Measurements from ENCODE around the gene AADAC. TPM values are rescaled to one million over a fixed set of nuclear protein-coding genes. Genes with fewer than 3 reads are reported as not detected.

AADAC gene
- total RNA-seq, 6 experiments from 2014 or later = not detected

DNA sequence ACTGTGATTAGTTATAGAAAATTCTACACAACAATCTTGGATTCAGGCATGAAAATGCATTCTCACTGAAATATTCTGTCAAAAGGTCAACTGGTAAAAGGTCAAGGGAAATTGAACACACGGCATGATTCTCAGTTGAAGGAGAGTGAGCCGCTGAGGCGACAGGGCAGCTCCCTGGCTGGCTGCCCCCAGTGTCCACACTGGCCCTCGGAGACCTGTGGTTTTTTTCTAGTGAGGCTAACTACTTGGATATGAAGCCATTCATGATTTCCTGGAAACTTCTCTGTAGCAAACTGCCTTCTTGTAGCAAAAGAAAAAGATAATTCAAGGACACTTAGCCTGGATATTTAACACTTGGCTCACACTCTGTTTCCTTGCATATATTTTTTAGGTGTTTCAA, 43.0 kb upstream of the AADAC start:
- TF ChIP-seq CTCF (IDR thresholded peaks at IDR 0.05) = no peak
- H3K4me3 Mint-ChIP-seq = no peak overlapping the region
- no peaks in the 10 kb centered on the region for H3K27me3 Mint-ChIP-seq (ENCODE audit: insufficient read depth)
- peaks cover 28% of the 10 kb centered on the region for H3K4me1 Mint-ChIP-seq (ENCODE audit: low read depth)
- DNase-seq = no peak
- no peaks in the 10 kb centered on the region for H3K9me3 Mint-ChIP-seq
- H3K27ac Mint-ChIP-seq = no peak overlapping the region
- no peaks in the 10 kb centered on the region for H3K36me3 Mint-ChIP-seq (ENCODE audit: low read depth)

- no peak overlapping the region for H3K4me3 Mint-ChIP-seq
- no peaks in the 10 kb centered on the region for H3K36me3 Mint-ChIP-seq (ENCODE audit: low read depth)
- H3K4me1 Mint-ChIP-seq (ENCODE audit: low read depth) = peaks cover 11% of the 10 kb centered on the region
- DNase-seq = no peak
- H3K27me3 Mint-ChIP-seq (ENCODE audit: insufficient read depth) = no peaks in the 10 kb centered on the region
- TF ChIP-seq CTCF (IDR thresholded peaks at IDR 0.05) = no peak
- H3K27ac Mint-ChIP-seq = no peak overlapping the region
- H3K9me3 Mint-ChIP-seq = no peaks in the 10 kb centered on the region
These were observed 41.0 kb upstream of the AADAC start for GRCh38 chr3:151772825-151773480.

DNA sequence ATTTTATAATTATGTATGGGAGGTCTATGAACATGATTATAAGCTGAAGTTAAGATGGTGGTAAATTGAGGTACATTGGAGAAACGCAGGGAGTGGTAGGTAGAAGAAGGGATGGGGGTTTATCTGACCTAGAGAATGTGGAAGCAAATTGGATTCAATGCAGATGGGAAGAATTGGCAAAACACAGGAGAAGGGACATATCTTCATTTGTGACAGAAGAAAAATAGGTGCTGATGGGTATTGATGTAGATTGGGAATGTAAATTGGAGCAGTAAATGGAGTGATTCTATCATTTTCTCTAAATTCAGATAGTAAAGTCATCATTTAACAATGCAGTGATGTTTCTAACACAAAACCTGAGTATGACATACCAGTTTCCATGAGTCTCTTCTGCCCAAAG, 39.7 kb upstream of the AADAC start:
- Mint-ChIP-seq H3K27me3 (ENCODE audit: insufficient read depth) (no peaks in the 10 kb centered on the region), H3K4me3 (no peak overlapping the region), H3K9me3 (no peaks in the 10 kb centered on the region), H3K4me1 (ENCODE audit: low read depth) (peaks cover 11% of the 10 kb centered on the region), H3K27ac (no peak overlapping the region), H3K36me3 (ENCODE audit: low read depth) (no peaks in the 10 kb centered on the region)
- DNase-seq = no peak
- no peak for TF ChIP-seq CTCF (IDR thresholded peaks at IDR 0.05)

DNA sequence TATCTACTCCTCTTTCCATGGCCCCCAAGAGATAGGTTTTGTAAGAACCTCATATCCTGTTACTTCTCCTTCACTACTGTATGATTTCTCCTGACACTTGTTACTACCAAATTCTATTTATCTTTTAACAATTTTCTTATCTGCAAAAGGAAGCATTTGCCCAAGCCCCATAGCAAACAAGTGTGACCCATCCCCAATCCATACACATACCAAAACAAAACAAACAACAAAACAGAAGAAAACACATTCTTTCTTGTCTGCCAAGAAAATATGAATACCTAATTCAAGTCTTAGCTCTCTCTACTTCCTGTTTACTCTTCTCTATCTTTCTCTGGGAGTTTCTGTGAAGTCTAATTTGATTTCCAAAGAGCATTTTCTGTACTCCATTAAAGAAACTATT, 39.0 kb upstream of the AADAC start:
- Mint-ChIP-seq H3K27ac (no peak overlapping the region), H3K36me3 (ENCODE audit: low read depth) (no peaks in the 10 kb centered on the region), H3K9me3 (no peaks in the 10 kb centered on the region), H3K4me3 (no peak overlapping the region), H3K4me1 (ENCODE audit: low read depth) (peaks cover 11% of the 10 kb centered on the region), H3K27me3 (ENCODE audit: insufficient read depth) (no peaks in the 10 kb centered on the region)
- TF ChIP-seq CTCF (IDR thresholded peaks at IDR 0.05) = no peak
- DNase-seq = no peak

- Mint-ChIP-seq H3K27ac (no peak overlapping the region), H3K36me3 (ENCODE audit: low read depth) (no peaks in the 10 kb centered on the region), H3K4me3 (no peak overlapping the region), H3K9me3 (no peaks in the 10 kb centered on the region), H3K27me3 (ENCODE audit: insufficient read depth) (no peaks in the 10 kb centered on the region), H3K4me1 (ENCODE audit: low read depth) (peaks cover 4% of the 10 kb centered on the region)
- TF ChIP-seq CTCF (IDR thresholded peaks at IDR 0.05) = no peak
- DNase-seq = no peak
These were observed 38.3 kb upstream of the AADAC start for GRCh38 chr3:151775314-151776258.
